ENCODE results near the gene MTHFD1L.
"Not testable (repeated sequence)": the region's sequence is repeated elsewhere in the genome, so short reads cannot be mapped to it uniquely, and the experiment has no call there.

The MTHFD1L gene

GRCh38 chr6:151096691-151097606, 231.4 kb downstream of the MTHFD1L start:
- DNase-seq (ENCODE audit: low spot score), result no peak

DNA sequence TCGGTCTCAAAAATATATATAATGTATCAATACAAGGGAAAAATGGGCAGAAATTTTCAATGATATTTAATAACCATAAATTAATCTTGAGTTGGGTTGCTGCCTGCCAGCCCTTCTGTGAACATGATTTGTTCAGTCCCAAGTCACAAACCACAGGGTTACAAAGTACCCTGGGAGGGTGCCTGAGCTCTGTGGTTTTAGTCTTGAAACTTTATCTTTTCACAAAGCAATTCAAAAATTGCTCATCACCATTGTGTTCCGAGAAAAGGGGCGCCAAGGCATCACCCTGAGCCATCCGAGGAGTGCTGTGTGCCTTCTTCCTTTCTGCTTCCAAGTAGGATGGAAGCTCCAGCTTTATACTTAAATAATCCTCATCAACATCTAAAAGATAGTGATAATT, 232.7 kb downstream of the MTHFD1L start:
- no peak for DNase-seq (ENCODE audit: low spot score)

GRCh38 chr6:151100326-151100725, 234.8 kb downstream of the MTHFD1L start:
- DNase-seq (ENCODE audit: low spot score), result no peak

DNA sequence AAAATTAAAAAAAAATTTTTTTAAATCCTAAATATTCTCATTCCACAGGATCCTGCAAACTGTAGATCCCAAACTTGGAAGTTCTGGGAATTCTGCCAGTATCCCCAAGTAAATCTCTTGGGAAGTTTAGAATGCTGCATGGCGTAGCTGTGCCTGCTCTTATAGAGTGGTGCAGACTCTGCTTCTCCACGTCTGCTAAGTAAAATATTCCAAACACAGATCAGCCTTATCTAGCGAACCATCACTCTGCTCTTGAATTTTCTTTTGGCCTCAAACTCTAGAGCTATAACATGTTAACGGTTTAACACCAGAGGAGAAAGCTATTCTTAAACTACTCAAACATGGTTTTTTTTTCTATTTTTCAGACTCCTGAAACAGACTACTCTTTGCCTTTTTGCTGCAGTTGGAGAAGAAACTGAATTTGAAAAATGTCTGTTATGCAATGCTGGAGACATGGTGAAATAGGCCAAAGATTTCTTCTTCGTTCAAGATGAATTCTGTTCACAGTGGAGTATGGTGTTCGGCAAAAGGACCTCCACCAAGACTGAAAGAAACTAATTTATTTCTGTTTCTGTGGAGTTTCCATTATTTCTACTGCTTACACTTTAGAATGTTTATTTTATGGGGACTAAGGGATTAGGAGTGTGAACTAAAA, 235.8 kb downstream of the MTHFD1L start:
- DNase-seq (ENCODE audit: low spot score), result no peak

DNA sequence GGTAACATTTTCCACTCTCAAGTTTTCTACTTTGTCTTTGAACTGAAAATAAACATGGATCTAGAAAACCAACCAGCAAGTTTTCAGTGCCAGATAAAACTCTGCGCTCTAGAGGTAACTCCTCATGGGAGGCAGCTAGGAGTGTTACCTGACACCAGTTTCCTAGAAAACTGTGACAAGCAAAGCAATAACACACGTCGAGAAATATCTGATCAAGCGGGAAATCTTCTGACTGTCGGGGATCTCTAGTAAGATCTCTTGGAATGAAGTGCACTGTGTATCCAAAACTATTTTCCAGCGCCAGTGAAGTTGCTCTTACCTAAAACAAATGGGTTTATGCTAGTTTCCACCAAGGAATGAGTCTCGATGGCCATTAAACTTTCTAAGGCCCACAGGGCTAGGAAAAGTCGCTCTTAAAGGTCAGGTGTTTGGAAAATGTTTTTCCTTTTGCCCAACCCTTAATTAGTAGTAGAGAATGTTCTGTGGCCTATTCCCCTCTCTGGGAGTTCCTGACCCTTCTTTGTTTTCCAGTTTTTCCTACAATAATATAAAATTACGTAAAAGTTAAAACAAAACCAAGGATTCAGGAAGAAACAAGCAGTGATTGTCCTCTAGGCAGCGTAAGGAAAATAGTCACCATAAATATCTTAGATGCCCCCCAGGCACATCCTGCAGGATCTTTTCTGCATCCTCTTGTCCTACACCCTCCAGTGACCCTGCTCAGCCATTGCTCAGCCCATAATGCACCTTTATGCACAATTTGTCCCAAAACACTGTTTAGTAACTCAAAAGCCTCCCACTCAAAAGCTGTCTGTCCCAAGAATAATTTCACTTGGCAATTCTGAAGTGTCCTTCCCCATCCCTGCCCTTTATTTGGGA, 236.6 kb downstream of the MTHFD1L start:
- DNase-seq (ENCODE audit: low spot score), result no peak

- DNase-seq (ENCODE audit: low spot score), result no peak
These were observed 237.8 kb downstream of the MTHFD1L start for GRCh38 chr6:151103266-151103665.

DNA sequence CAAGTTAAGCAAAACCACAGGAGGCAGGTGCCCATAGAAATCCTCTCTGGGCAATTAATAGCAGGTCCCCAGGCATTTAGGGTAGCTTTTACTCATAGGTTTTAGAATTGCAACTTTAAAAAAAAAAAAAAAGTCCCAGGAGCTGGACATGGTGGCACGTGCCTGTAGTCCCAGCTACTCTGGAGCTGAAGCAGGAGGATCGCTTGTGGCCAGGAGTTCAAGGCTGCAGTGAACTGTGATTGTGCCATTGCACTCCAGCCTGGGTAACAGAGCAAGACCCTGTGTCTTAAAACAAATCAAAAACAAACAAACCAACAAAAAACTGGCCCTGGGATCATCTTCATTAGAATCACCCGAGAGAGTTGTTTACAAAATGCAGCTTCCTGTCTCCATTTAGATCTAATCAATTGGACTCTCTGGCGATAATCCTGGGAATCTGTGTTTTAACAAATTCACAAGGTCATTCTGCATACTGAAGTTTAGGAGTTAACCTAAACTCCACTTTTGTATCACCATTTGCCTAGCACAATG, 242.5 kb downstream of the MTHFD1L start:
- DNase-seq (ENCODE audit: low spot score), result no peak

- no peak for DNase-seq (ENCODE audit: low spot score)
These were observed 243.0 kb downstream of the MTHFD1L start for GRCh38 chr6:151108548-151108947.

DNA sequence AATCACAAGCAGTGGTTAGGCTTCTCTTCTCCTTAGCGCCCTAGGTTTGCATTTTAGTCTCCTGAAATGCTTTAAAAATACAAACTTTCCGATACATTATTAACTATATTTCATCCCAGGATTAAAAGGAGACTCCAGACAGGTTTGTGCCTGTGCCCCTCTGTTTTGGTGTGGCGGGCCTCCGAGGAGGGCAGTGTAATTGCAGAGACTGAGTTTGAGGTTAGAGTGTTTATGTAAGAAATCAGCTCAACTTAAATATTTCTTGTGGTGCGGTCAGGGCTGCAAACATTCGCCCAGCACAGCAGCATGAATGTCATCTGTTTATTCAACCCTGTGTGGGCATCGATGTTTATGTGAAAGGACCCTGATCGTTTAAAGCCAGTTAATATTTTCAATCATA, 243.9 kb downstream of the MTHFD1L start:
- no peak for DNase-seq (ENCODE audit: low spot score)

GRCh38 chr6:151109869-151110575, 244.5 kb downstream of the MTHFD1L start:
- no peak for DNase-seq (ENCODE audit: low spot score)

DNA sequence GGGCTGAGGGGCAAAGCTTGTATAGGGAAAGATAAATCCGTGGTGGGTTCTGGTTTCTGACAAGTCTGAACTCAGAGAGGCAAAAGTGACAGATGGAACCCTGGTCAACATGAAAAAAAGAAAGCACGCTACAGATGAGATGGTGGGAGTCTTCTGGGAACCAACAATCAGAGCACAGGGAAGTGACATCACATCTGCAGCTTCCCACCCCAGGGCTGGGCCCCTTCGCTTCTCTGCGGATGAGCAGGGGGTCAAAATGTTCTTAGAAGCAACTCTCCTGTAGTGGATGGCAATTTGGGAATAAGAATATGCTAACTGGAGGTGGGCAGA, 245.0 kb downstream of the MTHFD1L start:
- DNase-seq (ENCODE audit: low spot score), result no peak

- DNase-seq (ENCODE audit: low spot score), result no peak
These were observed 246.2 kb downstream of the MTHFD1L start for GRCh38 chr6:151111670-151112069.

DNA sequence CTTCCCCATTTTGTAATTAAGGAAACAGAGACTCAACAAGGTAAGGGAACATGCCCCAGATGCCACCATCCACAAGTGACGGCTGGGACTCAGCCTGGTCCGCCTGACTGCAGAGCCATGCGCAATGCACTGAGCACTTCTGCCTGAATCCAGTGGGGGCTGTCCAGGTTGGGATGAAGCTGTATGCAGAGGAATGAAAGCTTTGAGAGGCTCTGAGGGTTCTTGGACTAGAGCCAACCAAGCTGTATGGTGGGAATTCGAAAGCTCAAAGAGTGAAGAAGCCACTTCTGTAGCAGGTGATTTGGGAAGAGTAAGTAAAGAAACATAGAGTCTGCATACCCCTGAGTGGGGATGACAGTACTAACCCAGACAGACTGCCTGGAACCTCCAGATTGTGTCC, 246.6 kb downstream of the MTHFD1L start:
- DNase-seq (ENCODE audit: low spot score), result no peak

DNA sequence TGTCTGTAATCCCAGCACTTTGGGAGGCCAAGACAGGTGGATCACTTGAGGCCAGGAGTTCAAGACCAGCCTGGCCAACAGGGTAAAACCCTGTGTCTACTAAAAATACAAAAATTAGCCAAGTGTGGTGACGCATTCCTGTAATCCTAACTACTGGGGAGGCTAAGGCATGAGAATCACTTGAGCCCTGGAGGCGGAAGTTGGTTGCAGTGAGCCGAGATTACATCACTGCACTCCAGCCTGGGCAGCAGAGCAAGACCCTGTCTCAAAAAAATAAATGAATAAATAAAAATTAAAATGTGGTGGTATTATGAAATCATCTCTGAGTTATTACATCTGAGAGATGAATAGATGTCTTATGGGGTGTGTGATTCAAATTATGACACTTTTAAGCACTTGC, 247.4 kb downstream of the MTHFD1L start:
- DNase-seq (ENCODE audit: low spot score), result not testable (repeated sequence)

DNA sequence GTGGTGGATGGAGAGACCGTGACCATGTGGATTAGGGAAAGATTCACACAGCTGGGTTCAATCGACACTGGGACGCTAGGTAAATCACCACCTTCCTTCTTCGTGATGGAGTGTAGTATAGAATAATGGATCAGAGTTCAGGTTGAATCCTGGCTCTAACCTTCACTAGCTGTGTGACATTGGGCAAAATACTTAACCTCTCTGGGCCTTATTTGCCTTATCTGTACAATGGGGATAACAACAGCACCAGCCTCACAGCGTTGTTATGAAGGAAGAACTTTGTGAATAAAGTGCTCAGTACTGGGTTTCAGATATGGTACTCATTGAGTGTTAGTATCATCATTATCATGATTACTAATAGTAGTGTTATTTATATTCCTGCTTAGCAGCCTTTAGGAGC, 248.1 kb downstream of the MTHFD1L start:
- DNase-seq (ENCODE audit: low spot score), result no peak

GRCh38 chr6:151118461-151119123, 253.1 kb downstream of the MTHFD1L start:
- DNase-seq (ENCODE audit: low spot score), result no peak

DNA sequence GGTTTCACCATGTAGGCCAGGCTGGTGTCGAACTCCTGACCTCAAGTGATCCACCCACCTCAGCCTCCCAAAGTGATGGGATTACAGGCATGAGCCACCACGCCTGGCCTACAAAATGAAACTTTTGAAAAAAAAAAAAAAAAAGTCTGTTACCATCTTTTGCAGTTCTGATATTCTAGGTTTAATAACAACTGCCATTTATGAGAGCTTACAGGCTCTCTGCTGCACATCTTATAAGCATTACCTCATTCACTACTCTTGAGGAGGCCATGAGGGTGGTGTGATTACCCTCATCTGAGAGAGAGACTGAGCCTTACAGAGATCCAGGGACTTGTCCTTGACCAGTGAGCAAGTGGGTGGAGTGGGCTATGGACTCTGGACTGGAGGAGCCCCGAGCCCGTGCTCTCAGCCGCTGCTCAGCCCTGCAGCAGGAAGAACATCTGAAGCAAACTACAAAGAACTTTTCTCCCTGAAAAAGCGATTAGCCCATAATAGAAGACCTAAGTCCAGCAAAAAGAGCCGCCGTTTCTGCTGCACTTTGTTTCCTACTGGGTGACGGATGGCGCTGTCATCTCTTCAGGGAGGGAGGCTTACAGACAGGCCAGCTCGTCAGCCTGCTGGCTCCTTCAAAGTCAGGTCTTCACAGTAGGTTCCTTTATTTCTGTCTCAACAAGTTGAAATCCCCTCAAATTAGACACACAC, 254.5 kb downstream of the MTHFD1L start:
- DNase-seq (ENCODE audit: low spot score), result no peak

- no peak for DNase-seq (ENCODE audit: low spot score)
These were observed 256.4 kb downstream of the MTHFD1L start for GRCh38 chr6:151121900-151122299.

- not testable (repeated sequence) for DNase-seq (ENCODE audit: low spot score)
These were observed 258.1 kb downstream of the MTHFD1L start for GRCh38 chr6:151123641-151124040.

DNA sequence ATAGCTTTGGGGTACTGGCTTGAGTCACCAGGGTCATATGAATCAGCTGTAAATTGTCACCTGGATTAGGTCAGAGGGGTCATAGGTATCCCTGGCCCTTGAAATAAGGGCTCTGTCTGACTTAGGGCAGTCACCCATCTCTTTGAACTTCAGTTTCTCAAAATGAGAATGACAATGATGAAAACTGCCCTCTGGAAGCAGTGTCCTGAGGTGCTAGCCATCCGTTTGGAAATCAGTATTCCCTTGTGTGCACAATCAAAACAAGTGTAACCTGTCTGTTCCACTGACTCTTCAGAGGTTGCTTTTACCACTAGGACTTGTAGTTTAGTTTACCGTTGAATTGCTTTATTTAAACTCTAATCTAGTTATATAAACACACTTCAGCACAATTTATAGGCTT, 259.7 kb downstream of the MTHFD1L start:
- not testable (repeated sequence) for DNase-seq (ENCODE audit: low spot score)

Data from ecto neural progenitor cell (in vitro differentiated cells).